Esophagus squamous epithelium (tissue), 5 donors: Measurements from ENCODE around the gene TUBB2B. TPM values are rescaled to one million over a fixed set of nuclear protein-coding genes. Genes with fewer than 3 reads are reported as not detected.

Experiments used
- DNase-seq: peaks from one replicate; lab custom pipeline; 2025; lab: John Stamatoyannopoulos, UW
- H3K27ac ChIP-seq, 4 donors: fragments of 200-600 bp; sonication (generic); one replicate each; pipeline ENCODE4 v1.5.1; 2016 to 2019; ENCODE audit warnings: mild to moderate bottlenecking in 1 of 4
- H3K27me3 ChIP-seq, 4 donors: fragments of 200-600 bp; sonication (generic); 1 replicate in 3 of 4; 2 replicates in 1 of 4; pipeline versions ENCODE4 v1.5.1 to v1.6.0; 2017 to 2021; ENCODE audit warnings: antibody characterized with exemption in 1 of 4
- H3K36me3 ChIP-seq, 3 donors: fragments of 200-600 bp; sonication (generic); one replicate each; pipeline ENCODE4 v1.5.1; 2016 to 2019
- H3K4me1 ChIP-seq, 3 donors: fragments of 200-600 bp; sonication (generic); one replicate each; pipeline ENCODE4 v1.5.1; 2017 to 2019
- H3K4me3 ChIP-seq, 4 donors: fragments of 200-600 bp; sonication (generic); 1 replicate in 3 of 4; 2 replicates in 1 of 4; pipeline ENCODE4 v1.5.1; 2016 to 2019; ENCODE audit warnings: mild to moderate bottlenecking in 2 of 4, moderate library complexity in 1 of 4
- H3K9me3 ChIP-seq, 3 donors: fragments of 200-600 bp; sonication (generic); one replicate each; pipeline ENCODE4 v1.5.1; 2016 to 2019
- POLR2A ChIP-seq, 4 donors: fragments of 450-650 bp; IDR thresholded peaks; one replicate each; pipeline ENCODE4 v1.6.1; 2017; ENCODE audit warnings: antibody characterized with exemption in 4 of 4, mild to moderate bottlenecking in 4 of 4, moderate library complexity in 3 of 4
- WGBS, 2 donors: methylation state at CpG; one replicate each; pipeline ENCODE4 v1.1.5; 2018; 5-methylcytosine and 5-hydroxymethylcytosine counted together
- intact Hi-C: fragments of 100-400 bp; cut with DNase I; formaldehyde crosslinking; loops from one replicate; pipeline ENCODE4 v1.15.0; 2022
- total RNA-seq, 4 donors: library from RNA; depleted of rRNA; stranded (reverse); fragments of >200 nt; gene quantifications; one replicate each; pipeline ENCODE4 v1.1.0, GENCODE V29; 2016
- TF ChIP-seq, protein P1 (sequence below), 6 experiments: fragments of 450-650 bp in 4 of 6; fragments of 200-600 bp in 2 of 6; sonication (generic) in 2 of 6; IDR thresholded peaks; one replicate each; pipeline ENCODE4 v1.5.1; 2016 to 2019; ENCODE audit warnings: antibody characterized with exemption in 6 of 6, mild to moderate bottlenecking in 4 of 6, moderate library complexity in 4 of 6
- donor health status: DM: yes; HTN: yes; CAD: no.

TUBB2B gene
- total RNA-seq, 4 donors from 2014 or later = 1.6 to 5.0 (median 3.2) TPM

GRCh38 chr6:3252369-3252768, 24.9 kb upstream of the TUBB2B start:
- TF ChIP-seq POLR2A (IDR thresholded peaks at IDR 0.05) = no peak
- TF ChIP-seq, protein P1, sequence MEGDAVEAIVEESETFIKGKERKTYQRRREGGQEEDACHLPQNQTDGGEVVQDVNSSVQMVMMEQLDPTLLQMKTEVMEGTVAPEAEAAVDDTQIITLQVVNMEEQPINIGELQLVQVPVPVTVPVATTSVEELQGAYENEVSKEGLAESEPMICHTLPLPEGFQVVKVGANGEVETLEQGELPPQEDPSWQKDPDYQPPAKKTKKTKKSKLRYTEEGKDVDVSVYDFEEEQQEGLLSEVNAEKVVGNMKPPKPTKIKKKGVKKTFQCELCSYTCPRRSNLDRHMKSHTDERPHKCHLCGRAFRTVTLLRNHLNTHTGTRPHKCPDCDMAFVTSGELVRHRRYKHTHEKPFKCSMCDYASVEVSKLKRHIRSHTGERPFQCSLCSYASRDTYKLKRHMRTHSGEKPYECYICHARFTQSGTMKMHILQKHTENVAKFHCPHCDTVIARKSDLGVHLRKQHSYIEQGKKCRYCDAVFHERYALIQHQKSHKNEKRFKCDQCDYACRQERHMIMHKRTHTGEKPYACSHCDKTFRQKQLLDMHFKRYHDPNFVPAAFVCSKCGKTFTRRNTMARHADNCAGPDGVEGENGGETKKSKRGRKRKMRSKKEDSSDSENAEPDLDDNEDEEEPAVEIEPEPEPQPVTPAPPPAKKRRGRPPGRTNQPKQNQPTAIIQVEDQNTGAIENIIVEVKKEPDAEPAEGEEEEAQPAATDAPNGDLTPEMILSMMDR (IDR thresholded peaks at IDR 0.05) = no peak
- 74 to 82% methylated on average over 10 of the region's 10 CpGs for WGBS, 2 donors
- Histone ChIP-seq H3K4me1 (peaks cover 0 to 30% (median 0%) of the 10 kb centered on the region in 3 donors), H3K4me3 (no peak overlapping the region), H3K27me3 (peaks cover 0 to 24% (median 0%) of the 10 kb centered on the region in 4 donors), H3K36me3 (no peaks in the 10 kb centered on the region), H3K9me3 (no peaks in the 10 kb centered on the region), H3K27ac (no peak overlapping the region)
- intact Hi-C loops = loop anchor here (5.0 kb wide), 1 partner anchor 125 kb away; no protein-coding TSS in a partner anchor
- DNase-seq = no peak

DNA sequence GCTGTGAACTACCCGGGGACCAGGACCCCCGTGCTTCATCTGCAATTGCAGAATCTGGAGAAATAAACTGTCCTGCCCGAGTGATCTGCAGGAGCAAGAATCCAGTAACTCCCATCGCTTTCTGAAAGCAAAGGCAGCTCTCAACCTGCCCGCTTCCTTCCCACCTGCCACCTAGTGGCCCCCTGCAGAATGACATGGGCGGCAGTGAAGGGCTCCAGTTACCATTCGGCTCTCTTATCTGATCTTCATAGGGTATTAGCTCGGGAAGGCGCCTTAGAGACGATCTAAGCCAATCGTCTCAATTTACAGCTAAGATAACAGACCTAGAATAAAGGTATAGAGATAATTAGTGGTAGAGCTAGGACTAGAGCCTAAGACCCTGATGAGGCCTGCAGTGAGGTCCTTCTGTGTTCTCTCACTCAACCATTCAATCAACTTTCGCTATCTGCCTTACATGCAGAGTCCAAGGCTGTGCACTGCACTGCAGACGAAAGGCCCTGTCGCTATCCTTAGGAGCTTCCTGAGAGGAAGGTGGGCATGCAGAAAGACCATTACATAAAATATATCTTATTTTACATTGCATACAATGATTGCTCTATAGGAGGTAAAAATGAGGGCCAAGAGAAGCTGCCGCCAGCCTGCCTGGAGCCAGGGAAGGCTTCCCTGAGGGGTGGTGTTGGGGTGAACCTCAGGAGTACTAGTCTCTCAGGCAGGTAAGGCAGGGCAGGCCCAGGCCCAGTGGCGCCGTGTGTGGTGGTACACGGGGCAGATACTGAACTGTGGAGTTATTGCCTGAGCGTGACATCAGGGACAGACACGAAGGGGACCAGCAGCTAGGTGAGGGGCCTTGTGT, 24.2 kb upstream of the TUBB2B start:
- H3K9me3 ChIP-seq = no peaks in the 10 kb centered on the region
- H3K36me3 ChIP-seq = no peaks in the 10 kb centered on the region
- WGBS, 2 donors = 34 to 35% methylated on average over 14 to 15 of the region's 20 CpGs
- TF ChIP-seq, protein P1 (IDR thresholded peaks at IDR 0.05) = peak; percentile 95 to 98 (median 96)
- TF ChIP-seq POLR2A (IDR thresholded peaks at IDR 0.05) = no peak
- intact Hi-C loops = loop anchor here (5.0 kb wide), 1 partner anchor 124 kb away; no protein-coding TSS in a partner anchor
- peaks cover 0 to 32% (median 0%) of the 10 kb centered on the region in 3 donors for H3K4me1 ChIP-seq
- peaks cover 0 to 30% (median 0%) of the 10 kb centered on the region in 4 donors for H3K27me3 ChIP-seq
- H3K4me3 ChIP-seq = peak overlapping the region in 1 of 4 donors; percentile 21
- DNase-seq = peak; percentile 14
- no peak overlapping the region for H3K27ac ChIP-seq

- Histone ChIP-seq H3K4me3 (no peak overlapping the region), H3K27ac (no peak overlapping the region), H3K27me3 (peaks cover 0 to 30% (median 0%) of the 10 kb centered on the region in 4 donors), H3K9me3 (no peaks in the 10 kb centered on the region), H3K36me3 (no peaks in the 10 kb centered on the region), H3K4me1 (peaks cover 0 to 32% (median 0%) of the 10 kb centered on the region in 3 donors)
- WGBS, 2 donors = 61% methylated on average over 9 of the region's 9 CpGs
- DNase-seq = no peak
- intact Hi-C loops = loop anchor here (5.0 kb wide), 1 partner anchor 123 kb away; no protein-coding TSS in a partner anchor
- TF ChIP-seq POLR2A (IDR thresholded peaks at IDR 0.05) = no peak
- TF ChIP-seq, protein P1 (IDR thresholded peaks at IDR 0.05) = no peak
These were observed 22.8 kb upstream of the TUBB2B start for GRCh38 chr6:3250231-3250675.

DNA sequence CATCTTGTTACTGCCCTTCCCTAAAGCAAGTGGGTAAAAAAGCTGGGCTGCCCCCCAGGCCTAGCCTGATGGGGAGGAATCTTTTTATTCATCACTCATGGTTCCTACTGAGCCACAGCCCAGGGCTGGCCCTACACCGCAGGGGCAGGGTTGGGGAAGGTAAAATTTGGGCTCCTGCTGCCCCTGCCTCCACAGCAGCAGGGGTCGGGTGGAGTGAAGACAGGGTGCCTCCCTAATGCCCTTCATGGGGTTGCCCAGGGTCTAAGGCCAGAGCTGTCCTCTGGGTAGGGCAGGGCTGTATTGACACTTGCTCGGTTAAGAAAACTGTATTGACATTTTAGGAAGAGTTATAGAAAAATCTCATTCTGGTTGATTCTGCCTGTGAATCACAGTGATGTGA, 22.4 kb upstream of the TUBB2B start:
- no peak overlapping the region for H3K4me3 ChIP-seq
- TF ChIP-seq, protein P1 (IDR thresholded peaks at IDR 0.05) = no peak
- TF ChIP-seq POLR2A (IDR thresholded peaks at IDR 0.05) = no peak
- H3K4me1 ChIP-seq = peaks cover 0 to 32% (median 0%) of the 10 kb centered on the region in 3 donors
- H3K36me3 ChIP-seq = no peaks in the 10 kb centered on the region
- H3K9me3 ChIP-seq = no peaks in the 10 kb centered on the region
- intact Hi-C loops = loop anchor here (5.0 kb wide), 1 partner anchor 123 kb away; no protein-coding TSS in a partner anchor
- 92 to 100% methylated on average over 1 to 2 of the region's 3 CpGs for WGBS, 2 donors
- H3K27ac ChIP-seq = no peak overlapping the region
- DNase-seq = no peak
- H3K27me3 ChIP-seq = peaks cover 0 to 30% (median 0%) of the 10 kb centered on the region in 4 donors
